ENCODE data around the gene ST3GAL4.

ST3GAL4 gene

GRCh38 chr11:126444072-126444471 is 88.6 kb downstream of the ST3GAL4 start:
- DNase-seq (ENCODE audit: low read depth), result no peak
- H3K4me3 ChIP-seq (replicated peaks; ENCODE audit: low read depth, low read length), result no peak overlapping the region
- TF ChIP-seq CTCF (IDR thresholded peaks at IDR 0.05; ENCODE audit: low read length, missing control alignments), result no peak

- no peak for TF ChIP-seq CTCF (IDR thresholded peaks at IDR 0.05; ENCODE audit: low read length, missing control alignments)
- DNase-seq (ENCODE audit: low read depth), result no peak
- no peak overlapping the region for H3K4me3 ChIP-seq (replicated peaks; ENCODE audit: low read depth, low read length)
Measured at GRCh38 chr11:126446581-126446980, 91.1 kb downstream of the ST3GAL4 start.

- no peak for TF ChIP-seq CTCF (IDR thresholded peaks at IDR 0.05; ENCODE audit: low read length, missing control alignments)
- no peak overlapping the region for H3K4me3 ChIP-seq (replicated peaks; ENCODE audit: low read depth, low read length)
- DNase-seq (ENCODE audit: low read depth), result no peak
Measured at GRCh38 chr11:126450198-126450597, 94.7 kb downstream of the ST3GAL4 start.

- H3K4me3 ChIP-seq (replicated peaks; ENCODE audit: low read depth, low read length), result no peak overlapping the region
- no peak for DNase-seq (ENCODE audit: low read depth)
- TF ChIP-seq CTCF (IDR thresholded peaks at IDR 0.05; ENCODE audit: low read length, missing control alignments), result no peak
Measured at GRCh38 chr11:126450806-126451205, 95.3 kb downstream of the ST3GAL4 start.

GRCh38 chr11:126451211-126451802 is 95.8 kb downstream of the ST3GAL4 start:
- TF ChIP-seq CTCF (IDR thresholded peaks at IDR 0.05; ENCODE audit: low read length, missing control alignments), result no peak
- H3K4me3 ChIP-seq (replicated peaks; ENCODE audit: low read depth, low read length), result no peak overlapping the region

GRCh38 chr11:126452241-126453101 is 97.0 kb downstream of the ST3GAL4 start:
- TF ChIP-seq CTCF (IDR thresholded peaks at IDR 0.05; ENCODE audit: low read length, missing control alignments), result no peak
- H3K4me3 ChIP-seq (replicated peaks; ENCODE audit: low read depth, low read length), result no peak overlapping the region
- DNase-seq (ENCODE audit: low read depth), result no peak

More at GRCh38 chr11:126451211-126451802, 95.8 kb downstream of the ST3GAL4 start:
- no peak for DNase-seq (ENCODE audit: low read depth)
